Stimulated activated CD4-positive, alpha-beta T cell treated with anti-CD3 and anti-CD28 coated beads, Interleukin-12 subunit alpha, Interleukin-12 subunit beta, amount 100 ng/mL, for 4 hours (primary cell): ENCODE measurements around the gene CACNB4.
"Not testable (repeated sequence)": the region's sequence is repeated elsewhere in the genome, so short reads cannot be mapped to it uniquely, and the experiment has no call there.

ENCODE experiments used
- DNase-seq: peaks from one replicate; pipeline ENCODE4 v3.0.0-alpha.2; 2020

Gene CACNB4

GRCh38 chr2:151933266-151933804, 165.5 kb downstream of the CACNB4 start:
- no peak for DNase-seq

DNA sequence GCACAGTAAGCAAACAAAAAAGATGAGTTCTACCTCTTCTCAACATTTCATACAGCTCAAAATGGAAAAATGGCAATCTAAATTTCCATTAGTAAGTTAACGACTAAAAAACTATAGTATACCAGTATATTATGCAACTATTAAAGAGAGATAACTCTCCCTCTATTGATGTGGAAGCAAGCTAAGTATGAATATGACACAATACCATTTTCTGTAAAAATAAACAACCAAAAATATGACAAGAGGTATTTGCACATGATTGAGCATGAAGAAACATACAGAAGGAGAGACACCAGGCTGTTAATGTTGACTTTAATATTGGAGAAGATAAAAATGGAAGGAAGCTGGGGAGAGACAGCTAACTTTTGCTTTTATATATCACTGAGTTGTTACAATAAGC, 167.1 kb downstream of the CACNB4 start:
- no peak for DNase-seq

DNA sequence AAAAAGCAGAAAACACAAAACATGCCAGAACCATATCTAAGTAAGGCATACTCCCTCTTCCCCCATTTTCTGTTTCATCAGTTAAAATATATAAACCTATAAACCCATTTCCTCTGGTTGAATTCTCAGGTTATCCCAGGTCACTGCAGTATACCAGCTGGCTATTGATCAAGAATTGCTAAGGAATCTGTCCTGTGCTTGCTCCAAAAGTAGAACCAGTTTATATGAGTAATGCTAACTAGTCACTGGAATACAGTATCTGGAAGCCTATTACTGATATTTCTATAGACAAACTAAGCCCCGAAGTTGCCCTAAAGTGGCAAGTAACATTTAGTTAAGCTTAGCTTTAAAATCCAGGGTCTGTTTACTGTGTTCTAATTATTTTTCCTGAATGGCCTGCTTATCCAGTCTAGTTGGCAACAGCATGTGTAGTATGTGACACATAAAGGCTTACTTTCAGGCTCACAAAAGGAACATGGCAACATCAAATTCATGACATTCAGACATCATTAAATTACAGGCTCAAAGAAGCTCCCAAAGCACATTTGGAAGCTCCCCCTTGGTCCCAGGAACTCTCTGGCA, 167.7 kb downstream of the CACNB4 start:
- DNase-seq = no peak

GRCh38 chr2:151930042-151930441, 168.8 kb downstream of the CACNB4 start:
- DNase-seq = no peak

DNA sequence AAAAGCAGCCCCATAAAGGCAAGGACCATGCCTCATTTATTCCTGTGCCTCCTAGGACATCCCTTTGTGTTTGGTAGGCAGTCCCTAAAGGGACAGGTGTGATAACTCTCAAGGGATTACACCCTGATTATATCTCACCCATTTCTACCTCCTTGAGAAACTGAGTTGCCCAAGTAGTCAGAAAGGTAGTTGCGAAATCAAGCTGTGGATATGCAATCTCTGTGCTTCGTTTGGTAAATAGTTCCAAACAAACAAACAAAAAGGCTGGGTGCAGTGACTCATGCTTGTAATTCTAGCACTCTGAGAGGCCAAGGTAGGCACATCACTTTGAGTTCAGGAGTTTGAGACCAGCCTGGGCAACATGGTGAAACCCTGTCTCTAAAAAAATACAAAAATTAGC, 170.5 kb downstream of the CACNB4 start:
- DNase-seq = no peak

DNA sequence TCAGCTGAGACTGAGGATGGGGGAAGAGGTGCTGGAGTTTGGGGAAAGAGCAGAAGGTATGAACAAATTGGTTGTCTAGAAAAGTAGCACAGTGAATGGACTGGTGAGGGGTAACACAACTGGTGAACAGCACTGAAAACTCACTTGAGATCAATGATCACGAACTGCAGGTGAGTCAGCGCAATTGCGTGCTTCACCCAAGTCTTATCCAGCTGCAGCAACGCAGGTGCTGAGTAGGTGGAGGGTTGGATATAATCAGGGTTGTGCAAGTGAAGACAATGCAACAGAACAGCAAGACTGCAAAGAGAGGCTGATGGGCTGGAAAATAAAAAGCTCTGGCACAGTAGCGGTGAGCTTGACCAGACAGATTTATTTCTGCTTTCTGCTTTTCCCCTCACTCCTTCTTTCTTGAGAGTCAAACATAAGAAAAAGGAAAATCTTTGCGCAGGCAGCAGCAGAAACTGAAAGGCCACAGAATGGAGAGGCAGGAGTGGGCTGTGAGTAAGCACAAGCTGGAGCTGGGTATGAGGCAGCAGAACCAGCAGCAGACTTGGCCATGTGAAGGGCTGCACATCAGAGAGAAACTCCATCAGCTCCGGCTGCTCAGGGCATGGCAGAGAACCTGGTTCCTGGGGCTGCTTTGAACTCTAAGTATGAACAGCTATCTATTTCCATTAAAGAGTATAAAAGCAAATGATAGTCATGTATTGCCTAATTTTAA, 171.2 kb downstream of the CACNB4 start:
- DNase-seq = no peak

- DNase-seq = no peak
Observed at GRCh38 chr2:151922845-151923666, 175.8 kb downstream of the CACNB4 start.

DNA sequence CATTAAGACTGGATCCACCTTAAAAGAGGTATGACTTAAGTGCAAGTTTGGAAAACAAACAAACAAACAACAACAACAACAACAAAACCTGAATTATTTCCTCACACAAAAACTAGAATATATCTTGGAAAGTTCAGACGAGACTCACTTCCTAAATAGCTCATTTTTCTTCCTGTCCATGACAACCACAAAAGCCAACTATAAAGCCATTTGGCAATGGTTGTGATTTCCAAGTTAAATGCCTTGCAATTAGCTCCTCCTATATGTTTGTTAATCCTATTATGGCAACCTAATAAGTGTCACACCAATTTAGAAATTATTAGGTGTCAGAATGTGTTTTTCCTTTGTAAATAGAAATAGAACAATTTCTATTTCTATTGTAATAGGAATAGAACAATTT, 179.1 kb downstream of the CACNB4 start:
- DNase-seq = no peak

GRCh38 chr2:151918308-151918707, 180.5 kb downstream of the CACNB4 start:
- no peak for DNase-seq

DNA sequence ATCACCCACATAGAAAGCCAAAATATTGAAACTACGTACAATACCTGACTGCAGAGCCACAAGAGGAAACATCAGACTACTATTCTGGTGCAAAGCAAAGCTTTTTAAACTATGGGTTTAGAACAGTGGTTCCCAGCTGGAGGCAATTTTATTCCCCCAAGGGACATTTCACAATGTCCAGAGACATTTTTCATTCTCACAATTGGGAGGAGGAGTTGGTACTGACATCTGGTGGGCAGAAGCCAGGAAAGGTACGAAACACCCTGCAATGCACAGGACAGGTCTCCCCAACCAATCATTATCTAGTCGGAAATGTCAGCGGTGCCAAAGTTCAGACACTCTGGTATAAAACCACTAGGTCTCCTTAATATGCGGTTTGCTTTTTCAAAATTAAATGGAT, 182.2 kb downstream of the CACNB4 start:
- DNase-seq = no peak

- DNase-seq = not testable (repeated sequence)
Observed at GRCh38 chr2:151915629-151916025, 183.2 kb downstream of the CACNB4 start.

GRCh38 chr2:151914989-151915628, 183.7 kb downstream of the CACNB4 start:
- DNase-seq = no peak

DNA sequence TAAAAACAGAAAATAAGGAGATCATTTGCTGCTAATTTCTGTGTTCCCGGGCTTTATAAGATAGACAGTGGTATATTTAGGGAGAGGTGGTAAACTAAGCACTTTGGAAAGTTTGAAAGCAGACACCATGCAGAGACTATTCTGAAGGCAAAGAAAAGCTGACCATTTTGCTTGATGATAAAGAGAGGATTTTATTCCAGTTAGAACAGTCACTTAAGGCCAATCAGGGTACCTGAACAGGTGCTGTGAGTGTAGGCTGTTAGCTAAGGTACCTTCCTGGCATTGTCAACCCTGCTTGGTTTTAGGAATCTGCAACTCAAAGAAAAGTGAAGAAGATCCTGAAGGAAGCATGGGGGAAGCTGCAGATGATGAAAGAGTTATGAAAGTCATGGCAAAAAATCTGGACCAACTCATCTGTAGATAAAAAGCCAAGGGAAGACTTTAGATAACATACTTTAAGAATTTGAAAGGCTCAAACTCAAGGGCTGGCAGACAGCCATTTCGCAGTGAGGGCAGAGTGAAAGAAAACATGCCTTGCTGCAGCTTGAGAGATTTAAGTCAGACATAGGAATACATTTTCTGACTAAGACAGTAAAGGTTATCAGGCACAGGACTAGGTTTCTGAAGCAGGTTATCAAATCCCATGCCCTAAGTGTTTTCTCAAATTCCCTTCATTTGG, 190.5 kb downstream of the CACNB4 start:
- no peak for DNase-seq

GRCh38 chr2:151907286-151908203, 191.3 kb downstream of the CACNB4 start:
- DNase-seq = no peak

- DNase-seq = no peak
Observed at GRCh38 chr2:151906633-151906998, 192.2 kb downstream of the CACNB4 start.

DNA sequence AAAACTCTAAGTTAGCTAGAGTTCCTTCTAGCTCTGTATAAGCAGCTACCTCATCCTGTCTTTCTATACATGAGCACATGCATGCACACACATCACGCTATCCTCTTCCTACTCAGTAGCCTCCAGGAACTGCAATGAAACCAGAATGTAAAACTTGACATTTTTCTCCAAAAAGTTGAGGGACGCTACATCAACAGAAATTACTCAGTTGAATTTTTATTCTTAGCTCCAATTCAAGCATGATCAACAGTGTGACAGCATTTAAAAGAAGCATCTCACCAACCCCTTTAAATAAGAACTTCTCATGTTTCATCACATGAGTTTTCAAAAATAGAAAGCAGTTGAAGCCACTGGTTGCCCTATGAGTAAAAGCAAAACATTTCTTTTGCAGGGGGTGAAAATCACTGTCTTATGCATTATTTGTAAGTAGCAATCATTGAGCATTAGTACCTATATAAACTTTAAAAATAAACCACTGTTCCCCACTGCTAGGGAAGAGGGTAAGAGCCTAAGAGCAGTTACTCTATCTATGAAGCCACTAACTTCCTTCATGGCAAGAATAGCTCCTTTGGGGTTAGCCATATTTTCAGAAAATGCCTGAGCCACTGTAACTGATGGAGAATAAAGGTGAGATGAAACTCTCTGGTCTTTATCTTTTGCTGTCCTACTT, 192.7 kb downstream of the CACNB4 start:
- DNase-seq = no peak

- no peak for DNase-seq
Observed at GRCh38 chr2:151904807-151905206, 194.0 kb downstream of the CACNB4 start.

DNA sequence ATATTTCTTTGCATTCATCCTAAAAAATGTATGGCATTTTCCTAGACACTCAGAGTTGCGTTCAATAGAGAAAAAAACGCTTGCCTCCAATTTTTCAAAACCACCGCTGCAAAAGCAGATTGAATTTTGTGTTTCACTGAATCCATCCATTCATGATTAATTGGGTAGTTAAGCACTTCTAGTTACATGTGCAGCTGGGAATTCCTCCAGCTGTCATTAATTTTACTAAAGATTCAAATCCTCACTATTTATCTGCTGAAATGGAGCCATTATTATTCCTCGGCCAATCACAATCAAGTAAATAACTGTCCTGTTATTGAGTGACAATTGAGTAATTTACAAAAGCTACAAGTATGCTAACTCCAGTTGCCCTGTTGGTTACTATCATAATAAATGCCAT, 194.8 kb downstream of the CACNB4 start:
- no peak for DNase-seq

GRCh38 chr2:151902829-151903228, 196.0 kb downstream of the CACNB4 start:
- no peak for DNase-seq

- no peak for DNase-seq
Observed at GRCh38 chr2:151900331-151900730, 198.5 kb downstream of the CACNB4 start.

- DNase-seq = no peak
Observed at GRCh38 chr2:151899156-151899555, 199.7 kb downstream of the CACNB4 start.
